HCT116 (cell line): Measurements from ENCODE around the gene PNPLA2. TPM values are rescaled to one million over a fixed set of nuclear protein-coding genes. Genes with fewer than 3 reads are reported as not detected.

Experiments used
- ATAC-seq: fragments of 200-7000 bp; cut with Tn5 transposase; 2 replicates; pipeline ENCODE4 v1.9.1; 2020; ENCODE audit warnings: mild to moderate bottlenecking, moderate library complexity
- BruUV-seq: library from RNA; stranded (reverse); fragments of 400-500 nt; replicated peaks from 2 replicates; lab custom pipeline; 2021; lab: Mats Ljungman, UMichigan
- CTCF ChIA-PET: fragments of 300-600 bp; sonication (Branson Sonifier 250); formaldehyde crosslinking; loops from one replicate; lab custom pipeline; 2021; ENCODE audit warnings: antibody characterized with exemption; lab: Charles Lee
- POLR2A ChIA-PET: fragments of 300-600, 350-600 bp; sonication (Branson Sonifier 250); formaldehyde crosslinking; loops from one replicate; lab custom pipeline; 2021; ENCODE audit warnings: antibody characterized with exemption; lab: Charles Lee
- RAD21 ChIA-PET, 2 experiments: fragments of 300-600 bp; sonication (Branson Sonifier 250); formaldehyde crosslinking; loops; one replicate each; lab custom pipeline; 2023; ENCODE audit warnings: low total read pairs in 2 of 2; ENCODE audit not compliant: uncharacterized antibody in 2 of 2, unreplicated experiment in 2 of 2, low non-redundant PET in 1 of 2; lab: Charles Lee
- DNase-seq: peaks from one replicate; pipeline ENCODE4 v3.0.0-alpha.2; 2010; ENCODE audit warnings: low read depth, low spot score
- H2AFZ ChIP-seq: fragments of 200-600 bp; shearing (Covaris generic), sonication (generic); 2 replicates; pipeline ENCODE4 v1.6.1; 2017; ENCODE audit warnings: low read depth, mixed run types, mixed read lengths, antibody characterized with exemption, low read length; ENCODE audit not compliant: poor library complexity, severe bottlenecking
- H3K27ac ChIP-seq: 2 replicates; pipeline ENCODE4 v1.5.1; 2012; ENCODE audit warnings: low read depth, low read length
- H3K27me3 ChIP-seq: fragments of 200-600 bp; sonication (generic); 2 replicates; pipeline ENCODE4 v1.6.1; 2016; ENCODE audit warnings: mixed run types, low read length, mixed read lengths; ENCODE audit not compliant: insufficient read depth
- H3K36me3 ChIP-seq, 2 experiments: fragments of 200-500 bp in 1 of 2; fragments of 200-600 bp in 1 of 2; sonication (Bioruptor generic) in 1 of 2; sonication (generic) in 1 of 2; 2 replicates each; pipeline versions ENCODE4 v1.5.1 to v1.6.1; 2014 to 2016; ENCODE audit warnings: low read length in 2 of 2, inconsistent platforms in 1 of 2, mixed read lengths in 1 of 2, mixed run types in 1 of 2; ENCODE audit not compliant: insufficient read depth in 2 of 2, control insufficient read depth in 1 of 2
- H3K4me1 ChIP-seq, 2 experiments: fragments of 200-600 bp in 1 of 2; sonication (generic) in 1 of 2; 2 replicates each; pipeline versions ENCODE4 v1.5.1 to v1.6.1; 2012 to 2017; ENCODE audit warnings: low read length in 2 of 2, inconsistent platforms in 1 of 2, mild to moderate bottlenecking in 1 of 2, mixed read lengths in 1 of 2, mixed run types in 1 of 2, moderate library complexity in 1 of 2; ENCODE audit not compliant: insufficient read depth in 2 of 2, control insufficient read depth in 1 of 2
- H3K4me2 ChIP-seq: fragments of 200-600 bp; sonication (generic); 2 replicates; pipeline ENCODE4 v1.6.1; 2017; ENCODE audit warnings: mixed run types, low read length, mixed read lengths
- H3K4me3 ChIP-seq, 2 experiments: fragments of 200-600 bp in 1 of 2; sonication (generic) in 1 of 2; replicated peaks in 1 of 2; 2 replicates each; pipeline ENCODE4 v1.5.1; 2011 to 2016; ENCODE audit warnings: low read length in 2 of 2, control low read depth in 1 of 2, low read depth in 1 of 2, mild to moderate bottlenecking in 1 of 2, mixed read lengths in 1 of 2, mixed run types in 1 of 2
- H3K79me2 ChIP-seq: fragments of 200-600 bp; sonication (generic); 2 replicates; pipeline ENCODE4 v1.6.1; 2017; ENCODE audit warnings: mild to moderate bottlenecking, mixed run types, low read length, moderate library complexity, mixed read lengths; ENCODE audit not compliant: insufficient read depth
- H3K9ac ChIP-seq: fragments of 200-600 bp; sonication (generic); 2 replicates; pipeline ENCODE4 v1.6.1; 2016; ENCODE audit warnings: low read length, mixed read lengths
- H3K9me2 ChIP-seq: fragments of 200-600 bp; sonication (generic), shearing (Covaris generic); 2 replicates; pipeline ENCODE4 v1.6.1; 2017; ENCODE audit warnings: mixed run types, mild to moderate bottlenecking, moderate library complexity; ENCODE audit not compliant: insufficient read depth
- H3K9me3 ChIP-seq, 2 experiments: fragments of 200-500 bp in 1 of 2; fragments of 200-600 bp in 1 of 2; sonication (Bioruptor generic) in 1 of 2; sonication (generic) in 1 of 2; 2 replicates each; pipeline ENCODE4 v1.6.1; 2014 to 2017; ENCODE audit warnings: low read length in 2 of 2, mixed read lengths in 2 of 2, inconsistent platforms in 1 of 2, low read depth in 1 of 2, mild to moderate bottlenecking in 1 of 2, mixed run types in 1 of 2, moderate library complexity in 1 of 2; ENCODE audit not compliant: control insufficient read depth in 1 of 2, insufficient read depth in 1 of 2
- H4K20me1 ChIP-seq: fragments of 200-600 bp; sonication (generic), shearing (Covaris generic); 2 replicates; pipeline ENCODE4 v1.6.1; 2017; ENCODE audit warnings: mixed run types, mild to moderate bottlenecking, moderate library complexity; ENCODE audit not compliant: insufficient read depth
- POLR2AphosphoS5 ChIP-seq: IDR thresholded peaks from 2 replicates; pipeline ENCODE4 v1.6.1; 2011; ENCODE audit warnings: mild to moderate bottlenecking, low read depth, low read length, moderate library complexity
- REST ChIP-seq: IDR thresholded peaks from 2 replicates; pipeline ENCODE4 v1.6.1; 2012; ENCODE audit warnings: low read depth
- intact Hi-C: fragments of 100-400 bp; cut with micrococcal nuclease; formaldehyde crosslinking; loops from 2 replicates; pipeline ENCODE4 v1.10.0; 2022
- total RNA-seq: library from RNA; stranded (reverse); gene quantifications from one replicate; pipeline ENCODE4 v1.2.1, GENCODE V29; 2021; ENCODE audit not compliant: unreplicated experiment

Gene PNPLA2
- total RNA-seq, 1 experiment from 2014 or later = 124 TPM

GRCh38 chr11:843818-844692 is 25.3 kb downstream of the PNPLA2 start:
- Histone ChIP-seq H4K20me1 (peaks cover 12% of the 10 kb centered on the region; the same call in 1 of the 2 replicates), H3K9me3 (no peaks in the 10 kb centered on the region), H3K27ac (peak overlapping the region; percentile 97), H3K4me1 (peaks cover 32 to 62% of the 10 kb centered on the region in 2 experiments), H3K9ac (peak overlapping the region; percentile 99), H3K27me3 (no peaks in the 10 kb centered on the region), H3K4me3 (peak overlapping the region; percentile 66 to 98), H3K9me2 (no peaks in the 10 kb centered on the region), H3K36me3 (peaks cover 0 to 21% of the 10 kb centered on the region in 2 experiments; a peak in 3 of 4 replicates), H3K4me2 (peak overlapping the region; percentile 92), H3K79me2 (peaks cover 49% of the 10 kb centered on the region), H2AFZ (no peak overlapping the region)
- DNase-seq (no peak), ATAC-seq (peak; percentile 50)
- peak; percentile 40; the same call in 1 of the 2 replicates for TF ChIP-seq POLR2AphosphoS5
- TF ChIP-seq REST = no peak
- ChIA-PET RAD21 (no interaction called here), POLR2A (interaction anchor here (1.9 to 2.5 kb wide), 2 partner anchors 10 to 25 kb away, joined by 11 to 14 read pairs; partner anchors contain the start of gene PNPLA2), CTCF (interaction anchor here (0.6 to 1.3 kb wide), 5 partner anchors 9 to 207 kb away, joined by 3 to 7 read pairs (median 3); partner anchors contain the start of genes PNPLA2 and TMEM80)
- BruUV-seq = no TSS peak
- intact Hi-C loops = loop anchor here (5.0 kb wide), 1 partner anchor 37 kb away; the partner anchor contains the start of genes PIDD1 and RPLP2
